HEK293T (cell line): ENCODE data around the gene AP3S2.

Experiments
- BHLHE40 ChIP-seq: fragments of 450-650 bp; IDR thresholded peaks from 2 replicates; pipeline ENCODE4 v1.6.1; 2016; ENCODE audit warnings: mild to moderate bottlenecking, moderate library complexity, borderline replicate concordance
- ELF4 ChIP-seq: fragments of 450-650 bp; IDR thresholded peaks from 2 replicates; pipeline ENCODE4 v1.6.1; 2017; ENCODE audit warnings: antibody characterized with exemption
- FOXK2 ChIP-seq: fragments of 450-650 bp; IDR thresholded peaks from 2 replicates; pipeline ENCODE4 v1.6.1; 2016; ENCODE audit warnings: mild to moderate bottlenecking
- HDGF ChIP-seq: fragments of 450-650 bp; IDR thresholded peaks from 2 replicates; pipeline ENCODE4 v1.6.1; 2017; ENCODE audit warnings: antibody characterized with exemption, borderline replicate concordance
- PKNOX1 ChIP-seq: fragments of 450-650 bp; IDR thresholded peaks from 2 replicates; pipeline ENCODE4 v1.6.1; 2016
- SP1 ChIP-seq: fragments of 450-650 bp; IDR thresholded peaks from 2 replicates; pipeline ENCODE4 v1.6.1; 2017
- SUZ12 ChIP-seq: fragments of 450-650 bp; IDR thresholded peaks from 2 replicates; pipeline ENCODE4 v1.6.1; 2016; ENCODE audit warnings: mild to moderate bottlenecking
- TARDBP ChIP-seq: fragments of 450-650 bp; IDR thresholded peaks from 2 replicates; pipeline ENCODE4 v1.6.1; 2016

- TF ChIP-seq TARDBP, result no peak
- TF ChIP-seq SP1, result no peak
- no peak for TF ChIP-seq PKNOX1
- no peak for TF ChIP-seq BHLHE40
- TF ChIP-seq HDGF, result no peak
- TF ChIP-seq SUZ12, result no peak
- TF ChIP-seq FOXK2, result no peak
- no peak for TF ChIP-seq ELF4
Observed at GRCh38 chr15:89799918-89800498, 93.8 kb downstream of the AP3S2 start.
